ENCODE measurements around the gene OST4.

Gene OST4

DNA sequence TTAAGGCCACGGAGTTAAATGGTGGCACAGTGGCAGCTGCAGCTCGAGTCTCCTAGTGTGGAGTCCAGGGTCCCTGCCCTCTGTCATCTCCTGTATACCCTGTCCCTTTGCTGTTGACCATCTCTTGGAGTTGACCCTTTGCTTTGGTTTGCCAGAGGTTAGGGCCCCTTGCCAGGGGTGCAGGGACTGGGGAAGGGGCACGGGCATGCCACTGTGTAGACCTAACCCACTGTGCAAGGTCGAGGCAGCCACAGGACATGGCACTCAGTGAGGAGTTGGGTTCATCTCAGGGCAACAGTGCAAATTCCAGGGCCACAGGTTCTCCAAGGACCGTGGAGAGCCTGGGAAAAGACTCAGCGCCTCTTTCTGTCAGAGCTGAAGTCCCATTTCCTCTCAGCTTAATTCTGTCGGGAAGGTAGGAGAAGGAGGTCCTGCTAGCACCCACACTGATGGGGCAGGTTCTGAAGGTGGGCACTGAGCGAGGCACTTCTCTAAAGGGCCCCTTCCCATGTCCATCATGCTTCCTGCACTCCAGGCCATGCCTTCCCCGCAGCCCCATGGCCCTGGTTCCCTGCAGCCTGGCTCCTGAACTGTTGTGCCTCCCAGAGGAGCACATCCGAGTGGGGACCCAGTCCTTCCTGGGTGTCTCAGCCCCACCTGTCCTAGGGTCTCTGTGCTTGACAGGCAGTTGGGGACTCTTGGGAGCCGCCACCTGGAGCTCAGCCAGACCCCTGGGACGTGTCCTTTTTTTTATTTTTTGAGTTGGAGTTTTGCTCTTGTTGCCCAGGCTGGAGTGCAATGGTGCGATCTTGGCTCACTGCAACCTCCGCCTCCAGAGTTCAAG, 17.9 kb upstream of the OST4 start:
- TF ChIP-seq EP300 (IDR thresholded peaks at IDR 0.05; ENCODE audit: borderline replicate concordance) (no peak), NFIC (IDR thresholded peaks at IDR 0.05) (no peak)
- TF ChIP-seq, protein P1, sequence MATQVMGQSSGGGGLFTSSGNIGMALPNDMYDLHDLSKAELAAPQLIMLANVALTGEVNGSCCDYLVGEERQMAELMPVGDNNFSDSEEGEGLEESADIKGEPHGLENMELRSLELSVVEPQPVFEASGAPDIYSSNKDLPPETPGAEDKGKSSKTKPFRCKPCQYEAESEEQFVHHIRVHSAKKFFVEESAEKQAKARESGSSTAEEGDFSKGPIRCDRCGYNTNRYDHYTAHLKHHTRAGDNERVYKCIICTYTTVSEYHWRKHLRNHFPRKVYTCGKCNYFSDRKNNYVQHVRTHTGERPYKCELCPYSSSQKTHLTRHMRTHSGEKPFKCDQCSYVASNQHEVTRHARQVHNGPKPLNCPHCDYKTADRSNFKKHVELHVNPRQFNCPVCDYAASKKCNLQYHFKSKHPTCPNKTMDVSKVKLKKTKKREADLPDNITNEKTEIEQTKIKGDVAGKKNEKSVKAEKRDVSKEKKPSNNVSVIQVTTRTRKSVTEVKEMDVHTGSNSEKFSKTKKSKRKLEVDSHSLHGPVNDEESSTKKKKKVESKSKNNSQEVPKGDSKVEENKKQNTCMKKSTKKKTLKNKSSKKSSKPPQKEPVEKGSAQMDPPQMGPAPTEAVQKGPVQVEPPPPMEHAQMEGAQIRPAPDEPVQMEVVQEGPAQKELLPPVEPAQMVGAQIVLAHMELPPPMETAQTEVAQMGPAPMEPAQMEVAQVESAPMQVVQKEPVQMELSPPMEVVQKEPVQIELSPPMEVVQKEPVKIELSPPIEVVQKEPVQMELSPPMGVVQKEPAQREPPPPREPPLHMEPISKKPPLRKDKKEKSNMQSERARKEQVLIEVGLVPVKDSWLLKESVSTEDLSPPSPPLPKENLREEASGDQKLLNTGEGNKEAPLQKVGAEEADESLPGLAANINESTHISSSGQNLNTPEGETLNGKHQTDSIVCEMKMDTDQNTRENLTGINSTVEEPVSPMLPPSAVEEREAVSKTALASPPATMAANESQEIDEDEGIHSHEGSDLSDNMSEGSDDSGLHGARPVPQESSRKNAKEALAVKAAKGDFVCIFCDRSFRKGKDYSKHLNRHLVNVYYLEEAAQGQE (IDR thresholded peaks at IDR 0.05; ENCODE audit: low read depth), result no peak

DNA sequence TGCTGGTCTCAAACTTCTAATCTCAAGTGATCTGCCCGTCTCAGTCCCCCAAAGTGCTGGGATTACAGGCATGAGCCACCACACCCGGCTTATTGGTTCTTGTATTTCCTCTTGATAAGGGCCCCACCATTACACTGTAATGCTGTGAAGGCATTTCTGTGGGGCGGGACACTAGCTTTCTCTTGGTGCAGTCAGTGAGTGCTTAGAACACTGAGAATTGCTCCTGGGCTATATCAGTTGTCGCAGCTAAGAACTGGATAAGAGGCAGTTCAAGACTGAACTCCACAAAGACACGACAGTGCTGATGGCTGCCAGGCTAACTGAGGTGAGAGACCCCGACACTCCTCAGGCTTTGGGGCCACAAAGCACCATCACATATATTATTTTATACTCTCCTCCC, 17.2 kb upstream of the OST4 start:
- TF ChIP-seq YY1 (IDR thresholded peaks at IDR 0.05; ENCODE audit: low read depth), result no peak
- no peak for TF ChIP-seq TEAD4 (IDR thresholded peaks at IDR 0.05)
- no peak for TF ChIP-seq CREB1 (IDR thresholded peaks at IDR 0.05; ENCODE audit: low read depth)
- no peak for TF ChIP-seq EGR1 (IDR thresholded peaks at IDR 0.05)
- TF ChIP-seq CEBPB (IDR thresholded peaks at IDR 0.05), result no peak
- TF ChIP-seq, protein P2, sequence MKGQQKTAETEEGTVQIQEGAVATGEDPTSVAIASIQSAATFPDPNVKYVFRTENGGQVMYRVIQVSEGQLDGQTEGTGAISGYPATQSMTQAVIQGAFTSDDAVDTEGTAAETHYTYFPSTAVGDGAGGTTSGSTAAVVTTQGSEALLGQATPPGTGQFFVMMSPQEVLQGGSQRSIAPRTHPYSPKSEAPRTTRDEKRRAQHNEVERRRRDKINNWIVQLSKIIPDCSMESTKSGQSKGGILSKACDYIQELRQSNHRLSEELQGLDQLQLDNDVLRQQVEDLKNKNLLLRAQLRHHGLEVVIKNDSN (IDR thresholded peaks at IDR 0.05), result no peak
- TF ChIP-seq, protein P3, sequence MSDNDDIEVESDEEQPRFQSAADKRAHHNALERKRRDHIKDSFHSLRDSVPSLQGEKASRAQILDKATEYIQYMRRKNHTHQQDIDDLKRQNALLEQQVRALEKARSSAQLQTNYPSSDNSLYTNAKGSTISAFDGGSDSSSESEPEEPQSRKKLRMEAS (IDR thresholded peaks at IDR 0.05), result no peak
- no peak for TF ChIP-seq ZBTB7A (IDR thresholded peaks at IDR 0.05; ENCODE audit: low read depth)
- no peak for TF ChIP-seq RAD21 (IDR thresholded peaks at IDR 0.05; ENCODE audit: low read depth)
- TF ChIP-seq TAF1 (IDR thresholded peaks at IDR 0.05; ENCODE audit: low read depth), result no peak
- TF ChIP-seq FOXM1 (IDR thresholded peaks at IDR 0.05; ENCODE audit: borderline replicate concordance, low read depth), result no peak
- TF ChIP-seq, protein P1 (IDR thresholded peaks at IDR 0.05; ENCODE audit: low read depth), result no peak
- TF ChIP-seq TCF12 (IDR thresholded peaks at IDR 0.05; ENCODE audit: low read depth), result no peak
- TF ChIP-seq EP300 (IDR thresholded peaks at IDR 0.05; ENCODE audit: borderline replicate concordance), result no peak
- no peak for TF ChIP-seq NFIC (IDR thresholded peaks at IDR 0.05)

DNA sequence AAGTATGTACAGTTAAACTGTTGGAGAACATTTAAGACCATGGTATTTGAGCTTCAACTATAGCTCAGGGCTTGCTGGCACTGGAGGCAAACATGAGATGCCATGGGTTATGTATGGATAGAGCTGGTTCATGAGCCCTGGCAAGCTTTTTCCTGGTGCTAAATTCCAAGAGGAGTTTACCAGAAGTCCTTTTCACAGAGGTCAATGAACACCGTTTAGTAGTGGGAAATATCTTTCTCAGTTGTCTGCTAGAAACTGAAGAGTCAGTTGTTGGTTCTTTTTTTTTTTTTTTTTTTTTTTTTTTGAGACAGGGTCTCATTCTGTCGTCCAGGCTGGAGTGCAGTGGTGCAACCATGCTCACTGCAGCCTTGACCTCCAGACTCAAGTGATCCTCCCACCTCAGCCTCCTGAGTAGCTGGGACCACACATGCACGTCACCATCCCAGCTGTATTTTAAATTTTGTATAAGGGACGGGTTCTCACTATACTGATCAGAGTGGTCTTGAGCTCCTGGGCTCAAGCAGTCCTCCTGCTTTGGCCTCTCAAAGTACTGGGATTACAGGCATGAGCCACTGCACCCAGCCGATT, 16.5 kb upstream of the OST4 start:
- no peak for TF ChIP-seq RAD21 (IDR thresholded peaks at IDR 0.05; ENCODE audit: low read depth)
- TF ChIP-seq NFIC (IDR thresholded peaks at IDR 0.05), result no peak
- TF ChIP-seq TCF12 (IDR thresholded peaks at IDR 0.05; ENCODE audit: low read depth), result no peak
- TF ChIP-seq CREB1 (IDR thresholded peaks at IDR 0.05; ENCODE audit: low read depth), result no peak
- TF ChIP-seq FOXM1 (IDR thresholded peaks at IDR 0.05; ENCODE audit: borderline replicate concordance, low read depth), result no peak
- no peak for TF ChIP-seq ZBTB7A (IDR thresholded peaks at IDR 0.05; ENCODE audit: low read depth)
- TF ChIP-seq, protein P1 (IDR thresholded peaks at IDR 0.05; ENCODE audit: low read depth), result no peak
- TF ChIP-seq EGR1 (IDR thresholded peaks at IDR 0.05), result no peak
- TF ChIP-seq TAF1 (IDR thresholded peaks at IDR 0.05; ENCODE audit: low read depth), result no peak
- no peak for TF ChIP-seq TEAD4 (IDR thresholded peaks at IDR 0.05)
- TF ChIP-seq, protein P3 (IDR thresholded peaks at IDR 0.05), result no peak
- TF ChIP-seq EP300 (IDR thresholded peaks at IDR 0.05; ENCODE audit: borderline replicate concordance), result no peak
- TF ChIP-seq, protein P2 (IDR thresholded peaks at IDR 0.05), result no peak
- no peak for TF ChIP-seq CEBPB (IDR thresholded peaks at IDR 0.05)
- TF ChIP-seq YY1 (IDR thresholded peaks at IDR 0.05; ENCODE audit: low read depth), result no peak
